ENCODE results near the gene POLR3A. TPM values are rescaled to one million over a fixed set of nuclear protein-coding genes. Genes with fewer than 3 reads are reported as not detected.
A peak's percentile ranks its signal among the peaks of the same experiment; 100 is the strongest.

The POLR3A gene
- total and polyA plus RNA-seq, 5 donors, result 3.9 to 10.2 (median 8.7) TPM

DNA sequence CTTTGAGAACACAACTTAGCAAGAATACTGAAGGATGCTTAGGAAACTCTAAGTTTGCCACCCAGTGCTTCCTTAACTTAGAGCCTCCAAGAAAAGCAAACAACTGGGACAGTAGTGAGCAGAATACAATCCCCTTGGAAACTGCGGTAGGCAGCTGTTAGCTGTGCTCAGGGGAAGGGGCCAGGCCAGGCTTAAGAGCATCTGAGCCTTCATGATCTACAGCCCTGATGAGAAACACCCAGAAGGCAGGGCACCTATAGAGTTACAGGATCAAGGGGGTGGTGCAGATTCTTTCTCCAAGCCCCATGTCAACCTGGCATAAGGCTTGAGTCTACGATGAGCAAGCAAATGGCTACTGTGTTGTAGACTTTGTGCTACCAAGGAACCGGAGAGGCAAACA is 51.4 kb downstream of the POLR3A start:
- Histone ChIP-seq H3K4me1 (ENCODE audit: control insufficient read depth, insufficient read depth, low read length) (no peaks in the 10 kb centered on the region), H3K27ac (ENCODE audit: low read length) (no peak overlapping the region), H3K27me3 (ENCODE audit: control insufficient read depth, insufficient read depth) (no peaks in the 10 kb centered on the region), H3K9me3 (ENCODE audit: control insufficient read depth, low read length) (no peaks in the 10 kb centered on the region), H3K4me3 (ENCODE audit: low read length) (no peak overlapping the region)
- intact Hi-C loops (cut with DNase I), result loop anchor here in 3 of 4 donors (10.0 kb wide), 1 partner anchor 133 kb away; no protein-coding TSS in a partner anchor
- WGBS, result 94% methylated on average over 3 of the region's 3 CpGs
- DNase-seq, result no peak
- no peak for ATAC-seq

DNA sequence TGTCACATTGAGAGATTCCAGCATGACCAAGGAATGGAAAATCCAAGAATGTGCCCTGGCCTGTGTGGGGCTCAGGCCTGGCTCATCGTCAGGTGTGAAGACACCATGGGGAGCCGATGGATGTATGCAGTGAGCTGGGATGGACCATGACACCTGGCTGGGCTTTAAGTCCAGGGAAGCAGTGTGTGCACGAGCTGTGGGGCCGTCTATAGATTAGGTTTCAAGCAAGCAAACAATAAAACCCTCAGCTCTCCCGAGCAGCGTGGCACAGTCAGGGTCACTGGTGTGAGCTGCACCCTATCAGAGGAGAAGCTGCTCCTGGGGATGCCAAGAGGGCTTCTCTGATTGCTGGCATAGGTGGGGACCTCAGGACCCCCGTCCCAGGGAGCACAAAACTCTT is 52.3 kb downstream of the POLR3A start:
- H3K27ac ChIP-seq (ENCODE audit: low read length), result no peak overlapping the region
- 94% methylated on average over 7 of the region's 7 CpGs for WGBS
- intact Hi-C loops (cut with DNase I), result loop anchor here in 3 of 4 donors (10.0 kb wide), 1 partner anchor 132 kb away; no protein-coding TSS in a partner anchor

DNA sequence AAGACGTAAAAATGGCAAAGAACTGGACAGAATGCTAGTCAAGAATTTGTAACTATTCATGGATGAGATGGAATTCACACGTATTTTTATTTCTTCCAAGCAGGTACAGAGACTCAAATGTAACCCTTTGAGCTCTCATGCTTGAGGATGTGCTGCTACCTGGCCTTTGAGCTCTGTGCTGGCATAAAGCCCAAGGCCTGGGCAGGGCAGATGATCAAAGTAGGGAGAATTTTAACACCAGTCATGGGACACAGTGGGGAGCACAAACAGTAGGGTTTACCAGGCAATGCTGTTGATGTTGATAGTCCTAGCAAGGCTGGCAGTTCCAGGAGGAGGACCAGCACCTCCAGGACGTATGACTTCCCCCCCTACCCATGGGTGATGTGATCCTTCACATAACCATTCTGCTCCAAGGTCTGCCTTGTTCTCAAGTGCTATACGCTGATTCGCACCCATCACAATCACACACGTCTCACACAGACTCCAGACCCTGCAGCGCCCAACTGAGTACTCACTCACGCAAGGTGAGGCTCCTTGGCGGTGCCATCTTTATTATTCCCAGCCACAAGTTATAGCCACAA is 54.1 kb downstream of the POLR3A start:
- intact Hi-C loops (cut with DNase I), result loop anchor here in 3 of 4 donors (10.0 kb wide), 1 partner anchor 130 kb away; no protein-coding TSS in a partner anchor
- DNase-seq (no peak), ATAC-seq (no peak)
- H3K27ac ChIP-seq (ENCODE audit: low read length), result no peak overlapping the region
- H3K4me1 ChIP-seq (ENCODE audit: control insufficient read depth, insufficient read depth, low read length), result peaks cover 6% of the 10 kb centered on the region
- WGBS, result 84% methylated on average over 9 of the region's 9 CpGs
- no peaks in the 10 kb centered on the region for H3K27me3 ChIP-seq (ENCODE audit: control insufficient read depth, insufficient read depth)
- H3K9me3 ChIP-seq (ENCODE audit: control insufficient read depth, low read length), result no peaks in the 10 kb centered on the region
- no peak overlapping the region for H3K4me3 ChIP-seq (ENCODE audit: low read length)

More for the DNA sequence above, 52.3 kb downstream of the POLR3A start:
- Histone ChIP-seq H3K4me3 (ENCODE audit: low read length) (no peak overlapping the region), H3K9me3 (ENCODE audit: control insufficient read depth, low read length) (no peaks in the 10 kb centered on the region), H3K27me3 (ENCODE audit: control insufficient read depth, insufficient read depth) (no peaks in the 10 kb centered on the region), H3K4me1 (ENCODE audit: control insufficient read depth, insufficient read depth, low read length) (no peaks in the 10 kb centered on the region)
- no peak for ATAC-seq
- DNase-seq, result no peak

DNA sequence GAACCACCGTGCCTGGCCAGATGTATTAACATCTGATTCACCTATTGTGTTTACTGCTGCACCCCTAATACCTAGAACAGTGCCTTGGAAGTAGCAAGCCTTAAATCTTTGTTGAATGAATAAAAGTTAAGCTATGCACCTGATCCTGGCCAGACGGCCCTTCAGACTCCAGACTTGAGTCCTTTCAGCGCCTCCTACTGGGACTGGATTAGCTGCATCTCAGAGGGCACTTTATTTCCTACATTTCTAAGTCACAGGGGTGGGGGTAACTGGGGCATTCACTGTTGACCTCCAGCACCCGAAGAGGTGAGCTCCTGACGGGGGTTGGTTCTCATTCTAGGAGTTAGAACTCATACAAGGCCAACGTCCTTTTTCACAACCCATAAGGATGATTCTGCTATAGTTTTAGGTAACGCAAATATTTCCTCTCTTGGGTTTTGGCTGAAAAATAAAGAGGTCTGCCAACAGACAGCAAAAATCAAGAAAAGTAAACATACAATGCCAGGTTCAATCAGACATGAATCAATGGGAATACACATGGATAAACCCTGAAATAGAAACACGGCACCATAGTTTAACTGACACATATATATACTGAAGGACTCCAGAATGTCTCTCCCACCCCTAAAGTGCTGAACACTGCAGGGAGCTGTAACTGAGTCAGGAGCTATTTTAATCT is 54.8 kb downstream of the POLR3A start:
- H3K4me1 ChIP-seq (ENCODE audit: control insufficient read depth, insufficient read depth, low read length), result peaks cover 6% of the 10 kb centered on the region
- H3K27me3 ChIP-seq (ENCODE audit: control insufficient read depth, insufficient read depth), result no peaks in the 10 kb centered on the region
- intact Hi-C loops (cut with DNase I), result loop anchor here in 3 of 4 donors (10.0 kb wide), 1 partner anchor 130 kb away; no protein-coding TSS in a partner anchor
- H3K4me3 ChIP-seq (ENCODE audit: low read length), result no peak overlapping the region
- WGBS, result 80% methylated on average over 8 of the region's 8 CpGs
- ATAC-seq, result no peak
- no peak overlapping the region for H3K27ac ChIP-seq (ENCODE audit: low read length)
- no peaks in the 10 kb centered on the region for H3K9me3 ChIP-seq (ENCODE audit: control insufficient read depth, low read length)
- no peak for DNase-seq

DNA sequence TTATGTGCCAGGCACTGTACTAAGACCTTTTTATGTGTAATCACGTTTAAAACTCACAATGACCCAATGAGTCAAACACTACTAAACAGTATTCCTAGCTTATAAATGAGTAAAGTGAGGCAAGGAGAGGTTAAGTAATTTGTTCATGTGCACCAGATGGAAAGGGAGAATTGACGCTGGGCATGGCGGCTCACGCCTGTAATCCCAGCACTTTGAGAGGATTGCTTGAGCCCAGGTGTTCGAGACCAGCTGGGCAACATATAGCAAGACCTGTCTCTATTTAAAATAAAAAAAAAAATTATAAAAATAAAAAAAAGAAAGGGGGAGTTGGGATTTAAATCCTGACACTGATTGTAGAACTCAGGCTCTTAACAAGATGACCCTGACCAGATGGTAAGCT is 56.0 kb downstream of the POLR3A start:
- peaks cover 6% of the 10 kb centered on the region for H3K4me1 ChIP-seq (ENCODE audit: control insufficient read depth, insufficient read depth, low read length)
- no peak overlapping the region for H3K4me3 ChIP-seq (ENCODE audit: low read length)
- DNase-seq, result no peak
- H3K27me3 ChIP-seq (ENCODE audit: control insufficient read depth, insufficient read depth), result no peaks in the 10 kb centered on the region
- 93% methylated on average over 5 of the region's 5 CpGs for WGBS
- no peak overlapping the region for H3K27ac ChIP-seq (ENCODE audit: low read length)
- H3K9me3 ChIP-seq (ENCODE audit: control insufficient read depth, low read length), result no peaks in the 10 kb centered on the region
- ATAC-seq, result no peak
- intact Hi-C loops (cut with DNase I), result loop anchor here in 3 of 4 donors (10.0 kb wide), 1 partner anchor 128 kb away; no protein-coding TSS in a partner anchor

DNA sequence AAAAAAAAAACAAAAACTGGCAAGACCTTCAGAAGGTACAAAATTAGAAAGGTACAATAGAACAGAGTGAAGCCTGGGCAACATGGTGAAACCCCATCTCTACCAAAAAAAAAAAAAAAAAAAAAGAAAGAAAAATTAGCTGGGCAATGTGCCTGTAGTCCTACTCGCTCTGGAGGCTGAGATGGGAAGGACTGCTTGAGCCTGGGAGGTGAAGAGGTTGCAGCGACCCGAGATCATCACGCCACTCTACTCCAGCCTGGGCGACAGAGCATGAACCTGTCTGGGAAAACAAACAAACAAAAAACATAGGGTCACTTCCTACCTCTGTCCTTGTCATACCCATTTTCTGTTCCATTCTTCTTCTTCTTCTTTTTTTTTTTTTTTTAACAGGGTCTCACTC is 57.2 kb downstream of the POLR3A start:
- no peaks in the 10 kb centered on the region for H3K27me3 ChIP-seq (ENCODE audit: control insufficient read depth, insufficient read depth)
- no peaks in the 10 kb centered on the region for H3K9me3 ChIP-seq (ENCODE audit: control insufficient read depth, low read length)
- peaks cover 6% of the 10 kb centered on the region for H3K4me1 ChIP-seq (ENCODE audit: control insufficient read depth, insufficient read depth, low read length)
- DNase-seq, result no peak
- 83% methylated on average over 5 of the region's 5 CpGs for WGBS
- intact Hi-C loops (cut with DNase I), result loop anchor here in 3 of 4 donors (10.0 kb wide), 1 partner anchor 127 kb away; no protein-coding TSS in a partner anchor
- no peak overlapping the region for H3K27ac ChIP-seq (ENCODE audit: low read length)
- no peak overlapping the region for H3K4me3 ChIP-seq (ENCODE audit: low read length)
- no peak for ATAC-seq

DNA sequence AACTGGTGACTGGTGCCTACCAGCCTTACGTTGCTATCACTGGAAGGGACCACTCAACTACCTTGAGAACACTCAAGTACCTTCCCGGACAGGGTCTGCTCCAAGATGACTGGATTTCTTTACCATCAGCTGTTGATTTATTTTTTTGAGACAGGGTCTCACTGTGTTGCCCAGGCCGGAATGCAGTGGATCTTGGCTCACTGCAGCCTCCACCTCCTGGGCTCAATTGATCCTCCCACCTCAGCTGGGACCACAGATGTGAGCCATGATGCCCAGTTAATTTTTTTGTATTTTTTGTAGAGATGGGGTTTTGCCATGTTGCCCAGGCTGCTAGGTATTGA is 57.5 kb downstream of the POLR3A start:
- Histone ChIP-seq H3K27me3 (ENCODE audit: control insufficient read depth, insufficient read depth) (no peaks in the 10 kb centered on the region), H3K4me1 (ENCODE audit: control insufficient read depth, insufficient read depth, low read length) (peaks cover 6% of the 10 kb centered on the region), H3K4me3 (ENCODE audit: low read length) (no peak overlapping the region), H3K27ac (ENCODE audit: low read length) (peak overlapping the region; percentile 70), H3K9me3 (ENCODE audit: control insufficient read depth, low read length) (no peaks in the 10 kb centered on the region)
- no peak for ATAC-seq
- 94% methylated on average over 3 of the region's 3 CpGs for WGBS
- DNase-seq, result no peak
- intact Hi-C loops (cut with DNase I), result loop anchor here in 3 of 4 donors (10.0 kb wide), 1 partner anchor 127 kb away; no protein-coding TSS in a partner anchor

DNA sequence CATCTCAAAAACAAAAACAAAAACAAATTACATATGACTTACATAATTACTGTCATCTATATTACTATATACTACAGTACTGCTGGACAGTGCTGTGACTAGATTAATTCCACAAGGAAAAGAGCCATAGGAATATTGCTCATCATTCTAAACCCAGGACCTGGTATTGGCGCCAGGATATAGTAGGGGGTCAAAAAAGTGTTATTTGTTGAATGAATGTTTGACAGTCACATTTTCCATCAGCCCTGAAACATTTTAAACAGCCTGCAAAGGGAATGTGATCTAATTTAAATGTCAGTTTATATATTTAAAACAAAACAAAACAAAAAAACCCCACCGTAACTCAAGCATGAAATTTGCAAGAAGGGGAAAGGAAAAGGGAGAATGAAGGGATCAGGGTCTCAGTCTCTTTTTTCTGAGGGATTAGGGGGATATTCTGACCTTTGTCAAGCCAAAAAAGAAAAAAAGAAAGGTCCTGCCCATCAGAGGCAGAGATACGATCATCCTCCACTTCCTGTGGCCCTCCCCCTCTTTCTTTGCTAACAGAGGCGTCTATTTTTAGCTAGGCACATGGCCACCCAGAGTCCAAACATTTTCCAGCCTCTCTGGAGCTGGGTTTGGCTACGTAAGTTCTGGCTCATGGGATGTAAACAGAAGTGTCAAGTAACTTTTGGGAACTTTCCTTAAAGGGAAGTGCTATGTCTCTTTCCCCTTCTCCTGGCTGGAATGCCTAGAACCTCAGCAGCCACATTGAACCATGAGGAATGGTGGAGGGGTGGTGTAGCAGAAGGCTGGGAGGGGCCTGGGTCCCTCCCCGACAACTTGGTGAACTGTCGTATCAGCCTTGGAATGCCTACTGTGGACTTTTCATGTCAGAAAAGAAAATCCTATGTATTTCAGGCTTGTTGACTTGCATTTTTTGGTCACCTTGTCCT is 58.2 kb downstream of the POLR3A start:
- 31% methylated on average over 7 of the region's 7 CpGs for WGBS
- Histone ChIP-seq H3K9me3 (ENCODE audit: control insufficient read depth, low read length) (no peaks in the 10 kb centered on the region), H3K27me3 (ENCODE audit: control insufficient read depth, insufficient read depth) (no peaks in the 10 kb centered on the region), H3K27ac (ENCODE audit: low read length) (peak overlapping the region; percentile 70), H3K4me1 (ENCODE audit: control insufficient read depth, insufficient read depth, low read length) (peaks cover 6% of the 10 kb centered on the region), H3K4me3 (ENCODE audit: low read length) (peak overlapping the region; percentile 19)
- peak; percentile 64 to 77 (median 74) for DNase-seq
- intact Hi-C loops (cut with DNase I), result loop anchor here in 3 of 4 donors (10.0 kb wide), 1 partner anchor 126 kb away; no protein-coding TSS in a partner anchor
- peak; percentile 90 for ATAC-seq

DNA sequence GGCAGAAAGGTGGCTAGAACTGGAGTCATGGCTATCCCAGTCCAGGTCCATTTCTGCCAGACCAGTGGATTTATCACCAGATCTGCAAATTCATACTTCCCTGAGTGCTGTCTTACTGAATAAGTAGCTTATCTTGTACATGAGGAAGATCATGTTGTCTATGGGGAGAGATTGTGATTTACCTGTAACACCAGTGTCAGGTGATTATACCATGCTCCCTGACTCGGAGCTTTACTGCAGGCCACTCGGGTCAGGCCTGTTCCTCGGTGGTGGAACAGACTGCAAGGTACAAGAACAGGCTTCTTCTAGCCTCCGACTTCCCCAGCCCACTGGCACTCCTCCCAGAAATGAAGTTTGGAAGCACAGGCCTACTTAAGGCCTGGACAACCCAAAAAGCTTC is 60.2 kb downstream of the POLR3A start:
- 52% methylated on average over 4 of the region's 4 CpGs for WGBS
- Histone ChIP-seq H3K4me3 (ENCODE audit: low read length) (no peak overlapping the region), H3K27me3 (ENCODE audit: control insufficient read depth, insufficient read depth) (no peaks in the 10 kb centered on the region), H3K9me3 (ENCODE audit: control insufficient read depth, low read length) (no peaks in the 10 kb centered on the region), H3K27ac (ENCODE audit: low read length) (no peak overlapping the region), H3K4me1 (ENCODE audit: control insufficient read depth, insufficient read depth, low read length) (peaks cover 6% of the 10 kb centered on the region)
- ATAC-seq, result peak in 1 of 2 donors; percentile 19
- intact Hi-C loops (cut with DNase I), result no loop called here
- DNase-seq, result peak in 1 of 3 donors; percentile 49

DNA sequence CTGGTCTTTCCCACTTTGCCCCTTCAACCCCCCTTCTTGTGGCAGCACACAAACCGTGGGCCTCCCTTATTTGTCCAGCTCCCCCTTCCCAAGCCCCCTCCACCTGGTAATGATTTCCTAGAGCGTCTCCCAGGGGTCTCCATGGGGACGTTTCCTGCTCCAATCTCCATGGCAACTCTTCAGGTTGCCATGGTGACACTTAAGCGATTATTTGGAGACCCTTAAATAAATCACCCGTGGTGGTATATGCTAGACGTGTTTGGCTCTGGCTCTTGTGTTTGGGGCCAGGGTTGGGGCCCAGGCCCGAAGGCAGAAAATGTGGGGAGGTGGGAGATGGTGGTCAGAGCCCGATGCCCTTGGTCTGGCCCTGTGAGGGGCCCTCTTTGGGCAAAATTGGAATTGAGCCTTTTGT is 61.7 kb downstream of the POLR3A start:
- no peak for ATAC-seq
- Histone ChIP-seq H3K27me3 (ENCODE audit: control insufficient read depth, insufficient read depth) (no peaks in the 10 kb centered on the region), H3K27ac (ENCODE audit: low read length) (no peak overlapping the region), H3K4me3 (ENCODE audit: low read length) (no peak overlapping the region), H3K9me3 (ENCODE audit: control insufficient read depth, low read length) (no peaks in the 10 kb centered on the region), H3K4me1 (ENCODE audit: control insufficient read depth, insufficient read depth, low read length) (peaks cover 6% of the 10 kb centered on the region)
- intact Hi-C loops (cut with DNase I), result no loop called here
- DNase-seq, result no peak
- 50% methylated on average over 8 of the region's 8 CpGs for WGBS

Measured in right cardiac atrium (tissue), 5 donors.